GM21423 (cell line): Measurements from ENCODE around the gene PPP1R1B.
"Not testable (repeated sequence)": the region's sequence is repeated elsewhere in the genome, so short reads cannot be mapped to it uniquely, and the experiment has no call there.

Source experiments
- ATAC-seq: cut with Tn5 transposase; IDR thresholded peaks from one replicate; pipeline ENCODE4 v1.9.1; 2021; ENCODE audit warnings: mild to moderate bottlenecking, moderate library complexity; ENCODE audit not compliant: unreplicated experiment

Gene PPP1R1B

GRCh38 chr17:39626171-39627046, at the start of gene PPP1R1B:
Gene PPP1R1B (plus strand): TSS chr17:39626952. CDS start chr17:39627393, 441 bp downstream.
- no peak for ATAC-seq

DNA sequence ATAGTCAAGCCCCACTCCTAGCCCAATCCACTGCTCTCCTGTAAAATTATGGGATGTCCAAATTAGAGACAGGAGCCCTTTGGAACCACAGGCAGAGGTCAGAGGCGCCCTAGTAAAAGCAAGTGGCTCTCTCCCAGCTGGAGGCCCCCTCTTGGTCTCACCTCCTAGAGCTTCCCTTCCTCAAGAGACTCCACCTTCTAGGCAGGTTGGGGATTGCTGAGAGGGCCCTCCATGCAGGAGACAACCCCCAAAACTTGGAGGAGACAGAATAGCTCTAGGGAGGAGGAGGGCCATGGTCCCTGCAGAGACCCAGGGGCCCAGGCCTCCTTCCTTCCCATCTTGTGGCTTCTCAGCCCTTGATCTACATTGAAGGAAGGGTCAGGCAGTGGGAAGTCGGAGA, 48.5 kb upstream of the PPP1R1B start:
- ATAC-seq = no peak

DNA sequence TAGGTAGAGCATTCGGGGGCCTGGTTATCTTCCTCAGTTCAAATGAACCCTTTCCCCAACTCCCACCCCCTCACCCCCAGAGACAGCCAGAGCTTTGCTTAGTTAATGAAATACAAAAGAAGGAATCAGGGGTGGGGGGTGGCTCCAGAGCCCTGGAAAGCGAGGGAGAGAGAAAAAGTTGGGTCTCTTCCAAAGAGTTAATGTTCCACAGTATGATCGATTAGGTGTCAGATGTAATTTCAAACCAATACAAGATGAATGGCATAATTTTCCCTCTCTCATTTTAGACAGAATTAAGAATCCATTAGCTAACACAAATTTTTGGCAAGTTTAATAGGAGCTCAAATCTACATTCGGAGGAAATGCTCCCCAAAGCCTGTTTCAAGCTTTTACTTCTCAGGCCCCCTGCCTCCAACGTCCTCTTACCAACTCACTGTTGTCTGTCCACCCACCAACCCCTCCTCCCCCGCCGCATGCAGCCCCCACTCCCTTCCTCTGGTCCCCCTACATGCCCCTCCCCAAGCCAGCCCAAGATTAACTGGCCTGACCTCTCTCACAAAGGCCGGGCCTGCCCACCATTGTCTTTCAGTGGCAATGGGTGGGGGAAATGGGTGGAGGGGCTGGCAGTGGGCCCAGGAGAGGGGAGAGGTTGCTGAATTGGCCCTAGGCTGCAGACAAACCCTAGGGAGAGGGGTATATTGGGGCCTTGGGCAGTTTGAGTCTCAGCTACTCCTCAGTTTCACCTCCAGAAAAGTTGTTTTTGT, 47.3 kb upstream of the PPP1R1B start:
- ATAC-seq = no peak

DNA sequence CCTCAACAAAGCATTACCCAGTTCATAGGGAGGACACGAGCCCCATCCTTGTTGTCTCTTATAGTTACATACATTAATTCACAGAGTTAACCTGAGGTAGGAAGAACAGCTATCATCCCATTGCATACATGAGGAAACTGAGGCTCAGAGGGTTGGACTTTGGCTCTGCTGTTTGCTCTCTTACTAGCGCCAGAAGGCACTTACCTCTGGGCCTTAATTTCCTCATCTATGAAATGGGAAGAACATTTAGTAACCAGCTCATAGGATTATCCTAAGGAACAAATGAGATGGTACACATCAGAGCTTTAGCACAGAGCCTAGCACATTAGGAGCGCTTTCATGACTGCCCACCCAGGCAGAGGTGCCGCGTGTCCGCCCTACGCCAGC, 46.7 kb upstream of the PPP1R1B start:
- ATAC-seq = no peak

DNA sequence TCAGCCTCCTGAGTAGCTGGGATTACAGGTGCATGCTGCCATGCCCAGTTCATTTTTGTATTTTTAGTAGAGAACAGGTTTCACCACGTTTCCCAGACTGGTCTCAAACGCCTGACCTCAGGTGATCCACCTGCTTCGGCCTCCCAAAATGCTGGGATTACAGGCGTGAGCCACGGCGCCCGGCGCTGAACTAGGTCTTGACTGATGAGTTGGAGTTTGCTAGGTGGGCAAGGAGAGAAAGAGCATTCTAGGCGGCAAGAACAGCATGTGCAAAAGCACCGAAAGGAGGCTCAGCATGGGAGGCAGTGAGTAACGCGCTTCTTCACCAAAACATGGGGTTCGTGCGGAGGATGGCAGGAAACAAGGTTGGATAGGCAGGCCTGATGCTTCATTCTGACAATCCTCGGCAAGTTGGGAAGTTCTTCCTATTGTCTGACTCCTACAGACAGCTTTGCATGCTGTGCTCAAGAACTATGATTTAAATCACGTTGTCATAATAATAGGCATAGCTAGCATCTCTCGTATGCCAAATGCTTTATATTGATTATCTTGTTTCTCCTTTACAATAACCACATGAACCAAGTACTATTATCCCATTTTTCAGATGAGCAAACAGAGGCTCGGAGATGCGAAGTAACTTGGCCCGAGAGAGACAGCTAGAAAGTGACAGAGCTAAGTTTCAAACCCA, 45.5 kb upstream of the PPP1R1B start:
- no peak for ATAC-seq

DNA sequence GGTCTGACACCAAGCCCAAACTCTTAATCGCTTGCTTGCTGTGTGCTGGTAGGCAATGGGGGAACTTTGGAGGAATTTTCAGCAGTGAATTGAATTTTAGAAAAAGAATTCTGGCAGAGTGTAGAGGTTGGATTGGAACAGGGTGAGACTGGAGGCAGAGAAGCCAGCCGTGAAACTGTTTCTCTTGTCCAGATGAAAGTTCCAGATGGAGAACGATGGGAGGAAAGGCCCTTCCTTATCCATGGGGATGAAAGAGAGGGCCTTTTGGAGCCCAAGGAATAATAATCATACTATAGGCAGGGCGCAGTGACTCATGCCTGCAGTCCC, 45.0 kb upstream of the PPP1R1B start:
- ATAC-seq = no peak

DNA sequence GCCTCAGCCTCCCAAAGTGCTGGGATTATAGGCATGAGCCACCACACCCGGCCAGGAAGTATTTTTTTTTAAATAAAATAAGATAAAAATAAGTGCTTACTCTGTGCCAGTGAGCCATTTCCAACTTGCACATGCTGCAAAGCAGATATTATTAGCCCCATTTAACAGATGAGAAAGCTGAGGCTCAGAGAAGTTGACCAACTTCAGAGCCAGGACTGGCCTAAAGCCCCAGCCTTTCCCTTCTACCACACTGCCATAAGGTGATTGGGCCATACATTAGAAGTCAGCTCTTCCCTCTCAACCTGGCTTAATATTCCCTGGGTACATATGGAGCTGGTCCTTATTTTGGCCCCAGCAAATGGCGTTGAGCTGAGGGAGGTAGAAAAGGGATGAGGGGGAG, 44.1 kb upstream of the PPP1R1B start:
- ATAC-seq = no peak

- ATAC-seq = not testable (repeated sequence)
Measured at GRCh38 chr17:39590180-39590579, 36.6 kb upstream of the PPP1R1B start.

- ATAC-seq = no peak
Measured at GRCh38 chr17:39591958-39592954, 34.5 kb upstream of the PPP1R1B start.

DNA sequence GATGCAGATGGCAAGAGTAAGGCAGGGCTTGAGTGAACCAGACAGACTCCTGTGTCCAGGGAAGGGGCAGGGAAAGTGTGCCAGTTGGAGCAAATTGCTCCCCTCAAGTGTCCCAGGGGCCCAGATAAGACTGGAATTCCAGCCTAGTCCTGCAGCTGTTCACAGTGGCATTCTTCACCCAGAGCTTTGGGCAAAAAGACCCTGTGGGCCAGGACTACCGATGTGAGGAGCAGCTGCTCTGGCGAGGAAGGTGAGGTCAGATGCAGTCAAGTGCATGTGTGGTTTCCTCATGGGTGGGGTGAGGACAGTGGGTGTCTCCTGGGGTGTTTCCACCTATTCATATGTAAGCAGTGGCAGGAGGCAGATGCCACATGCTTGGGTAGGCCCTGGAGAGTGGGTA, 33.4 kb upstream of the PPP1R1B start:
- ATAC-seq = no peak

GRCh38 chr17:39595294-39595693, 31.5 kb upstream of the PPP1R1B start:
- ATAC-seq = no peak

DNA sequence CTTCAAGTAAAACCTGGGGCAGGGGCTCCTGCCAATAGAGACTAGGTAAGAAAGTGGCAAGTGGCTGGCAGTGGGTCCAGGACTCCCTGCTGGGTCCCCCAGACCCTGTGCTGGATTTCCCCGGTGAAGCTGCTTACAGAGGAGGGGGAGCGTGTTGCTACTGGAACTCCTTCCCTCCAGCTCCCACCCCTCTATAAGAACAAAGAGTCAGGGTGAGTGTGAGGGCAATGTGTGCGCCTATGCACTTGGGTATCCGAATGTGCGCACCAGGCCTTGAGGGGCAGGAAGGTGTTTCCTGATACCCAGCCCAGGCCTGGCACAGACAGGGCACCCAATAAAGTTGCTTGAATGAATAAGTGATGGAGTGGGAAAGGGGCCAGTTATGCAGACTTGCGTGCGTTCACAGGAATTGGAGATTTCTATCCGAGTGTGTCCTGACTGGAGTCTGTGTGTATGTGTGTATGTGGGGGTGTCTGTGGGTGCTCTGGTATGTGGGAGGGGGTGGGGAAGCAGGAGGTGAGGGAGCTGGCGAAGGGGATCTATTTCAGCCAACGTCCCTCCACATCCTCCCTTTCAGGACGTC, 30.7 kb upstream of the PPP1R1B start:
- no peak for ATAC-seq

- no peak for ATAC-seq
Measured at GRCh38 chr17:39596543-39597267, 30.0 kb upstream of the PPP1R1B start.

DNA sequence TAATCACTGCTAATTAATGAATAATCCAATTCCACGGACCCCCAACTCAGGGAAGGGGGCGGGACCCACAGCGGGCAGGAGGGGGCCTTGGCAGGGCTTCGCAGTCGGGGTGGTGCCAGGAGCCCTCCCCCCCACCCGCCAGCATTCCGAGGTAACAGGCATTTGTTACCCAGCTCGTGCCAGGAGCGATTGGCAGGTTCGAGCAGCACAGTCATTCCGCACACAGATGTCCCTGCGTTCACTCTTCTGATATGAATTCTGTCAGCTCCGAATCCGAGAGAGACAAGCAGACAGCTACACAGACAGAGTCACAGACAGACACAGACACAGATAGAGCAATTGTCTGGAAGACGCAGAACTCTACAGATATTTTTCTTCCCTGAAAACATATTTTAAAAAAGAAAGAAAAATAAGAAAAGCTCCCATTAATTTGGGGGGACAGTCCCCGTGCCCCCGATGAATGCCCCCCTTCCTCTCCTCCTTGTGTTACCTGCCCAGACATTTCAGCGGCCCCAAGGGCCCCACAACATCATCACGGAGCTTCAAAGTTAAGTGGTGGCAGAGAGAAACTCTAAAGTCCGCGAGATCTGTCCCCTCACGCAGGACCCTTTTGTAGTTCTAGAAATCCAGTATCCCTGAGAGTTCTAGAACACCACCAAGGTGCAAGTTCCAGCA, 29.2 kb upstream of the PPP1R1B start:
- ATAC-seq = no peak

DNA sequence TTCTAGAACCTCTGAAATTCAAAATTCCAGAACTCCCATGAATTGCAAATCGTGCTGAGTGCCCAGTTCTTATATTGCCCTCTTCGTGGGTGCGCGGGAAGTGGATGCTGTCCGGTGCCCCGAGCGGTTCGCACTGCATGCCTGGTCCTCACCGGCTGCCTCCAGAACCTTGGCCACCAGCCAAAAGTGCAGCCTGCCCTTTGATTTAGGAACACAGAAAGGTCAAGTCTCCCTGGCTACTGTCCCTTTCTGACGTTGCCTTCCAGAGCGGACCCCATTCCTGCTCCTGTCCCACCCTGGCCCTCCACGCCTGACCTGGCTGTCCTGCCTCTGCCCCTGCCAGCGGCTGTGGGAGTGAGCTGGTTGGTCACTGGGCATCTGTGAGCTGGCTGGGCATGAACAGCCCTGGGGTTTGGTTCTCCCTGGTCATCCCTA, 28.7 kb upstream of the PPP1R1B start:
- ATAC-seq = no peak

DNA sequence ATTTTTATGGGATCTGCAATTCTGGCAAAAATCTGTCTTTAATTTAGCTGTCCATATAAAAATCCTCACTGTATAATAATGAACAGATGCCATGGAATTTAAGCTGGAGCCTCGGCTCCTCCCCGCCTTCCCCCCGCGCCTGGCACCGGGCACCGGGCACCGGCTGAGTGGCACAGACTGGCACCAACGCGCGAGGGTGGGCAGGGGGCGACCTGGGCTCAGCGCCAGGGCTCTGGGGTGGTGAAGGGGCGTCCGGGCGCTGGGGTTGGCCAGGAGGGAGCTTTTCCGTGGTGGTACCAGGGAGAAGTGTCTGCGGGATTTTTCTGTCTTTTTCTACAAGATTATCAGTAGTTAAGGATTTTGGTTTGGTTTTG, 28.1 kb upstream of the PPP1R1B start:
- no peak for ATAC-seq

DNA sequence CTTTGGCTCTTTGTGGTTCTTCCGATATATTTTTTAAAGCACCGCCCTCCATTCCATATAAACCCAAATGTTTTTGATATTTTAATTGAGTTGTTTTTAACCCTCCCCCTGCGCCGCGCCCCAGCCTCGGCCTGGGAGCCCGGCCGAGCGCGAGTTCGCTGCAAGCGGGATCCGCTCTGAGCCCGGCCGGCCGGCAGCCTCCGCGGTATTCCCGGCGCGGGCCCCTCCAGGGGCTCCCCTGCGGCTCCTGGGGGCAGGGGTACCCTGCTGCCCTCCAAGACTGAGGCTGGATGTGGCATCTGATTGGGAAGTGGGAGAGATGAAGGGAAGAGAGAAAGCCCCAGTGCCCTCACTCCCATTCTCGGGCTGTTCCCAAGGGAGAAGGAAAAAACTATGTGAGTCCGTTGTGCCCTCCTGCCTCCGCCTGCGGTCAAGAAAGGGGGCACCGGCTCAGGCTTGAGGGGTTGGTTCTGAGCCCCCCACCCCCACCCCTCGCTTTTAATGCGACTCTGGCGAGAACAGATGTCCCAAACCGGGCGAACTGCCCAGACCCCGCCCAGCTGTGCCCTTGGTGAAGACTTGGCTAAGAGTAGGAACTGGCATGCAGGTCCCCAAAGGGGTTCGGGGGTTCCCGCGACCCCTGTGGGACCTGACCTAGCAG, 27.6 kb upstream of the PPP1R1B start:
- no peak for ATAC-seq

GRCh38 chr17:39599665-39600231, 27.0 kb upstream of the PPP1R1B start:
- no peak for ATAC-seq
